Activated CD4-positive, CD25-positive, alpha-beta regulatory T cell (primary cell): ENCODE results near the gene TLR1.
"Not testable (repeated sequence)": the region's sequence is repeated elsewhere in the genome, so short reads cannot be mapped to it uniquely, and the experiment has no call there.

ENCODE experiments used
- DNase-seq, 4 experiments: peaks; one replicate each; lab custom pipeline; 2025; lab: John Stamatoyannopoulos, UW

TLR1 gene

GRCh38 chr4:38774181-38774955 is 30.2 kb downstream of the TLR1 start:
- no peak for DNase-seq

GRCh38 chr4:38770281-38770680 is 34.3 kb downstream of the TLR1 start:
- DNase-seq, result not testable (repeated sequence)

- no peak for DNase-seq
These were observed 34.7 kb downstream of the TLR1 start for GRCh38 chr4:38769857-38770256.

- no peak for DNase-seq
These were observed 35.1 kb downstream of the TLR1 start for GRCh38 chr4:38769441-38769840.

GRCh38 chr4:38768968-38769394 is 35.6 kb downstream of the TLR1 start:
- DNase-seq, result no peak

GRCh38 chr4:38766940-38767339 is 37.7 kb downstream of the TLR1 start:
- DNase-seq, result not testable (repeated sequence)

- no peak for DNase-seq
These were observed 39.2 kb downstream of the TLR1 start for GRCh38 chr4:38765382-38765781.

GRCh38 chr4:38764277-38764676 is 40.3 kb downstream of the TLR1 start:
- no peak for DNase-seq

GRCh38 chr4:38762560-38762959 is 42.0 kb downstream of the TLR1 start:
- no peak for DNase-seq

- DNase-seq, result no peak
These were observed 44.8 kb downstream of the TLR1 start for GRCh38 chr4:38759790-38760122.

GRCh38 chr4:38759113-38759789 is 45.3 kb downstream of the TLR1 start:
- peak; percentile 21 to 42 (median 35) for DNase-seq

- no peak for DNase-seq
These were observed 46.5 kb downstream of the TLR1 start for GRCh38 chr4:38757945-38758600.

- no peak for DNase-seq
These were observed 51.4 kb downstream of the TLR1 start for GRCh38 chr4:38752941-38753806.

- DNase-seq, result no peak
These were observed 52.1 kb downstream of the TLR1 start for GRCh38 chr4:38752372-38752940.

GRCh38 chr4:38751341-38752010 is 53.1 kb downstream of the TLR1 start:
- no peak for DNase-seq

GRCh38 chr4:38749336-38749735 is 55.3 kb downstream of the TLR1 start:
- DNase-seq, result no peak

- DNase-seq, result no peak
These were observed 57.0 kb downstream of the TLR1 start for GRCh38 chr4:38747629-38748028.
